ENCODE measurements around the gene BIRC6.

GRCh38 chr2:32565902-32566301 is 209.1 kb downstream of the BIRC6 start:
- TF ChIP-seq, protein P1, sequence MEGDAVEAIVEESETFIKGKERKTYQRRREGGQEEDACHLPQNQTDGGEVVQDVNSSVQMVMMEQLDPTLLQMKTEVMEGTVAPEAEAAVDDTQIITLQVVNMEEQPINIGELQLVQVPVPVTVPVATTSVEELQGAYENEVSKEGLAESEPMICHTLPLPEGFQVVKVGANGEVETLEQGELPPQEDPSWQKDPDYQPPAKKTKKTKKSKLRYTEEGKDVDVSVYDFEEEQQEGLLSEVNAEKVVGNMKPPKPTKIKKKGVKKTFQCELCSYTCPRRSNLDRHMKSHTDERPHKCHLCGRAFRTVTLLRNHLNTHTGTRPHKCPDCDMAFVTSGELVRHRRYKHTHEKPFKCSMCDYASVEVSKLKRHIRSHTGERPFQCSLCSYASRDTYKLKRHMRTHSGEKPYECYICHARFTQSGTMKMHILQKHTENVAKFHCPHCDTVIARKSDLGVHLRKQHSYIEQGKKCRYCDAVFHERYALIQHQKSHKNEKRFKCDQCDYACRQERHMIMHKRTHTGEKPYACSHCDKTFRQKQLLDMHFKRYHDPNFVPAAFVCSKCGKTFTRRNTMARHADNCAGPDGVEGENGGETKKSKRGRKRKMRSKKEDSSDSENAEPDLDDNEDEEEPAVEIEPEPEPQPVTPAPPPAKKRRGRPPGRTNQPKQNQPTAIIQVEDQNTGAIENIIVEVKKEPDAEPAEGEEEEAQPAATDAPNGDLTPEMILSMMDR (IDR thresholded peaks at IDR 0.05; ENCODE audit: poor library complexity): no peak
- TF ChIP-seq EZH2phosphoT487 (IDR thresholded peaks at IDR 0.05; ENCODE audit: low read depth, severe bottlenecking, unreplicated experiment): no peak
- TF ChIP-seq EZH2 (IDR thresholded peaks at IDR 0.05; ENCODE audit: borderline replicate concordance): no peak
